IPS-18c (cell line): ENCODE data around the gene EFHC1.

Experiments used
- H3K4me3 ChIP-seq: 2 replicates; pipeline ENCODE4 v1.7.0; 2013; ENCODE audit warnings: low read depth, mild to moderate bottlenecking, low read length, moderate library complexity; ENCODE audit not compliant: insufficient read depth
- H3K9me3 ChIP-seq: one replicate; pipeline ENCODE4 v1.6.1; 2013; ENCODE audit warnings: mild to moderate bottlenecking, low read length, moderate library complexity; ENCODE audit not compliant: control insufficient read depth, insufficient read depth

The EFHC1 gene

DNA sequence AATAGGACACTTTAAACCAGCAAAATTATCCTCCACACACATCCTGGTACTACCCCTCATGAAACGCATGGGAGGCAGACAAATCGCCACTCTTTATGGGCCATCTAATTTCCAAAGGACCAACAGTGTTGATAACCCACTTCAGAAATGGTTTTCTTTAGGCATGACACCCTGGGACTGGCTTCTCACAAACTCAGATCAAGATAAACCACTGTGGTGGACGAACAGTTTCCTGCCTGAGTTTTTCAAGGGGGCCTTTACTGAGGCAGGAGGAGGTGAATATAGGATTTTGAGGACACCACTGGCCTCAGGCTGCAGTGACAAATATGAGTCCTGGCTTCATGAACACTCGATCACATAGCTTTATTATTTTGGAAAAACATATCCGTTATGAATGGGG lies 130.7 kb downstream of the EFHC1 start:
- Histone ChIP-seq H3K4me3 (no peak overlapping the region; the same call in 1 of the 2 replicates), H3K9me3 (no peaks in the 10 kb centered on the region)

DNA sequence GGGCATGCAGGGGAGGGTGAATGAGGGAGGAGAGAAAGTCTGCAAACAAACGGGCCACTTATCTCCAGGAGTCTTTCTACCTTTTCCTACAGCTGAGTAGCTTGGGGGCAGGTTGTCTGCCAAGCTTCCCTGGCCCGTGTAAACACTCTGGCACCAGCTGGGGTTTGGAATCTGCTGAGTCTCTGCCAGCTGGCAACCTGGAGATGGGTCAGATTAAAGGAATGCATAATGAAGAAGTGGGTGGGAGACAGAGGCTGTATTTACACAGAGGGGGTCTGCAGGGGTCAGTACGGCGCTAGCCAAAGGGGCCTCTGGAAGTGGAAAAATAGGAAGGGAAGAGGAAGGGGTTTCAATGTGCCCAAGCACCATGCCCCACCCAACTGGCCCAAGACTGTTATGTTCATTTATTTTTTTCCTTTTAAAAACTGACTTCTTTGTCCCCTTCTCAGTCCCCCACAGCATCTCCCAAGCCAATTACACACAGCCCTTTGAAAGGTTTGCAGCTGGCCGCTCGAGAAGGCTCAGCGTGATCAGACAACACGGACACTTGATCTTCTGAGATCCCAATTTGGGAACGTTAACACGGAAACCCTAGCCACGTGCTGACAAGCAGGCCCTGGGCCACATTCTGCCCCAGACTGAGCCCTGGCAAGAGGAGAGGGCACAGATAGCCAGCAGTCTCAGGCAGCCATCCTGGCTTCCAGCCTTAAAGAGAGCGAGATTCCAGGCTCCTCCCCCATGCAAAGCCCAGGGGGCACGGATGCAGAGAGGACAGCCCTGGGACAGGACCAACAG lies 131.5 kb downstream of the EFHC1 start:
- Histone ChIP-seq H3K4me3 (no peak overlapping the region), H3K9me3 (no peaks in the 10 kb centered on the region)

DNA sequence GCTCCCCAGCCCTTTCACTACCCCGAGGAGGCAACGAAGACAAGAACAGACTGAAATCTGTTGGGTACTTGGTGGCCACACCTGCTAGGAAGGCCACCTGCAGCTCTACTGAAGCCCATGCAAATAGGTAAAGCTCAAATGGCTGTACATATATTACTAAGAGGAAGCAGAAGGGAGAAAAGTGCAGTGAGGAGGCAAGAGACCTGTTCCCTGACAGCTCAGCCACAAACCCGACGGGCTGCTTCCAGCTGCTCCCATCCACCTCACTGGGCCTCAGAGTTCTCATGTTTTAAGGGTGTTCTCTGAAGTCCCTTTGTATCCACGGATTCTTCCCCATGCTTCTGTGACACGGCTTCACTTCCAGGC lies 132.1 kb downstream of the EFHC1 start:
- no peaks in the 10 kb centered on the region for H3K9me3 ChIP-seq
- no peak overlapping the region for H3K4me3 ChIP-seq

DNA sequence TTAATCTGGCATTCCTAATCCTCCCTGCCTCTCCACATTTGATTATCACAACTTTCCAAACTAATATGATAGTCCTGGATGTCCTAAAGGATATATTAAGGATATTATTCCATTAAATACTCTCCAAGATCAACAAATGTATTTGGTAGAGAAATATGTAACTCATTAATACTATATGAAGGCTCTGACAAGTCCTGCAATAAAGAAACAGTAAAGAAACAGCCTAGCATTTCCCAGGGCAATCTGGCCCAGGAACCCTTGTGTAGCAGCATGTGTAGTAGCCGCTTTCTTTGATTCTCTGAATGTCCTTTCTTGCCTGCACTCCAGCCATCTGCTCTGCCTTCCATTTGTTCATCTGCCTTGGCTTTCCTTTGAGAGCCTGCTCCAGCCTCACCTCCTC lies 133.0 kb downstream of the EFHC1 start:
- H3K9me3 ChIP-seq: no peaks in the 10 kb centered on the region
- no peak overlapping the region for H3K4me3 ChIP-seq

DNA sequence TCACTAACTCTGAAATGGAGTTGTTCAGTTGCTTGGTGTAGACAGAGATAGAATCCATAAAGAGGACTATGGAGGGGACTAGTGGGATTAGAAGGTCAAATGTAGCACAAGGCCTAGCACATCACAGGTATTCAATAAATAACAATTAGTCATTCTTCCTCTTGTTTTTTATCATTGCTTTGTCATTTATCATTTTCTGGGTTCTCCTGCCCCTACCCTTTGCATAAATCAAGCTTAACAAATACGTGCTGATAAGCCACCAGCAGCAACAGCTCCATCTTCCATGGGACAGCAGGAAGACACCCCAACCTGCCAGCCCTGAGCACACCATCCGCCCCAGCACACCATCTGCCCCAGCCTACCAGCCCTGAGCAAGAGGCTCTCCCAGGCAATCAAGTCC lies 133.6 kb downstream of the EFHC1 start:
- H3K9me3 ChIP-seq: no peaks in the 10 kb centered on the region
- H3K4me3 ChIP-seq: no peak overlapping the region

DNA sequence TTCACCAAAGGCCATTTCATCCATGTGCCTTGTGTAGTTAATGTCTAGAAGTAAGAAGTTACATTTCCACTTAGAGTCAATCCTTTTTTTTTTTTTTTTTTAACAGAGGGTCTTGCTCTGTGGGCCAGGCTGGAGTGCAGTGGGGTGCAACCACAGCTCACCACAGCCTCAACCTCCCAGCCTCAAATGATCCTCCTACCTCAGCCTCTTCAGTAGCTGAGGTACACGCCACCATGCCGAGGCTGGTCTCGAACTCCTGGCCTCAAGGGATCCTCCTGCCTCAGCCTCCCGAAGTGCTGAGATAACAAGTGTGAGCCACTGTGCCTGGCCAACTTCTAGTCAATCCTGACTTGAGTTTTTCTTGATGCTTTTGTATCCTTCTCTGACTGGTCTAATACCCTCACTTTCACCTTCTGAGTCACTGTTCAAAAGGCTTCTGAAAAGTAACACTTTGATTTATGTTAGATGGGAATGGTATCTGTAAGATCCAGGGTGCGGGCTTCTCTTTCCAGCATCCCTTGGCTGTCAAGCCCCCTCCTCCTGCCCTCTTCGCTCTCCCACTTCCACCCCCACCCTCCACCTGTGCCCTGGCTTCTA lies 134.6 kb downstream of the EFHC1 start:
- Histone ChIP-seq H3K9me3 (no peaks in the 10 kb centered on the region), H3K4me3 (no peak overlapping the region)

DNA sequence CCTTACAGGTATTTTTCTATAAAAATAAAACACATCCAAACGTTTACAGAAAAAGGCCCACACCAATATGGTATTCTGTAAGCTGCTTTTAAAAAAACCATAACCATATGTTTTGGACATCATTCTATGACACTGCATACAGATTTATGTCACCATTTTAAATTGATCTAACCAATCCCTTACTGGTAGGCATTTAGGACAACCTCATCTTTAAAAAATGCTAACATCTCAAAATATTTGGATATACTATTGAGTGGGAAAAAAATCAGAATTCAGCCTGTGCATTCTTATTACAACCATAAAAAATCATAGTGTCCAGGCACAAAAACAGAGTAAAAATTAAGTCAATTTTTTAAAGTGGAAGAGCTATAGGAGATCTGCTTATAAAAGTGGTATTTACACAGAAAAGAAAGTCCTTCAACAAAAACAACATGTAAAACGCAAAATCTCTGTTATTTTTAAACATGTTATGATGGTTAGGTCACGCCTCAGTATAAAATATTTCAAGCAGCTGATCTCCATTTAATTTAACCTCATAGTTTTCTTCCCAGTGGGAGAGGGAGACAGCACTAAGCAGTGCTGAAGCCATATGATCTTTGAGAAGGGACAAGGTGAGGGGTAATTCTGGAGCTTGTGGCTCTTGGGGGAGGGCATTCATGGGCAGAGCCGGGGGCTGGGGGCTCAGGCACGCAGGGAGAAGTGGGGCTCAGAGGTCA lies 135.5 kb downstream of the EFHC1 start:
- Histone ChIP-seq H3K4me3 (no peak overlapping the region), H3K9me3 (no peaks in the 10 kb centered on the region)

DNA sequence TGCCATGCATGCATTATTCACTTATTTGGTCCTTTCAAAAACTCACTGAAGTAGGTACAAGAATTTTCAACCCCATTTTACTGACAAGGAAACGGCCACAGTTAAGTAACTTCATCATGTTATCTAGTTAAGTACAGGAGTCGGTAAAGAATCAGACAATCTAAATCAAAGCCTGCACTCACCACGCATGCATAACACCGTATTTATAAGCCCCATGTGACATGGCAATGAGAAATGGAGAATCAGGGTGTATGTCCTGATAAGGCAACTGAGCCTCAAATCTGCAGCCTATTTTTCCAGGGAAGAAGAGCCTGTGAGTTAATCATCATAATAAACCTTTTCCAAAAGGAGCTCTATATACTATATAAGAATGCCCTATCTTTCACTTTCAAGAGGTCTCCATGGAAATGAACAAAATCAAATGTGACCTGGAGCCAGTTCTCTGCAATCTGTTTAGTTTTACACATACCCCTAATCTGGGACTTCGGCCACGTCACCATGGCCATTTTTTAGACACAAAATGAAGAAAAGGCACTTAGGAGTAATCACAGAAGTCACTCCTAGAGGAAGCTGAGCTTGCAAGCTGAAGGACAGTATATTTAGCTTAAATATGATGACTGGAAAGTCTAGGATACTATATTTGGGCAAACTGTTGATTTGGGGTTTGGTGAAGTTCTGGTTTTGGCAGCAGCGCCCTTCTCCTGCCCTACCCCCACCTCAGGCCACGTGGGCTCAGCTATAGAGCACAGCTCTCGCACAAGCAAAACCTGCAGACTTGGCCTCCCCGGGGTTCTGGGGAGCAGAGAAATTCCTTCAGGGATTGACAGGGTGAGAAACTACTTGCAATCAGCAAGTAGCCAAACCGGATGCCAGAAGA lies 137.5 kb downstream of the EFHC1 start:
- no peak overlapping the region for H3K4me3 ChIP-seq

DNA sequence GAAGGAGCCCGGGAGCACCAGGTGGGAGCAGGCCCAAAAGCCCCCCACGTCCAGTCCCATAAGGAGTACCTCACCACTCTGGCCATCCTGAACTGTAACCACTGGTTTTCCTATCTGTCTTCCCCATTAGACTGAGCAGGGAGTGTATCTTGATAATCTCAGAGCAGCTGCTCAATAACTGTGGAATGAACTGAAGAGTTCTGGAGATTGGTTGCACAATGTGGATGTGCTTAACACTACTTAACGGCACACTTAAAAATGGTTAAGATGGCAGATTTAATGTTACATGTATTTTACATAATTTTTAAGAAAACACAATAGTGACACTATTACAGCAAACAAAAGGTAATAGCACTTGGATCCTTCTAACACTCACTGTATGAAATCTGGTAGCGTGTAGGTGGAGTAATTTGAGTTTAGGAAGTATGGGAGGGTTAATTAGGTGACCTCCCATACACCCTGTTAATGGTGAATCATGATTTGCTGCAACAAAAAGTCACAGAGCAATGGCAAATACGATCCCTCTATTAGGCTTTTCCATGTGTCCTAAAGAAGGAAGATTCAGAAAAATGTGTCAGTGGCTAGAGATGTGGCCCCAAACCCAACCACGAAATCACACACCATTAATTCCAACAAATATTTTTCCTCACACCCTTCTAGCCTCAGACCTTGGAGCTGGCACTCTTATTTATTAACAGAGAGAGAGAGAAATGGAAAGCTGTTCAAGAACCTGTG lies 138.3 kb downstream of the EFHC1 start:
- Histone ChIP-seq H3K9me3 (no peaks in the 10 kb centered on the region), H3K4me3 (no peak overlapping the region)

More for the DNA sequence above, 137.5 kb downstream of the EFHC1 start:
- no peaks in the 10 kb centered on the region for H3K9me3 ChIP-seq

DNA sequence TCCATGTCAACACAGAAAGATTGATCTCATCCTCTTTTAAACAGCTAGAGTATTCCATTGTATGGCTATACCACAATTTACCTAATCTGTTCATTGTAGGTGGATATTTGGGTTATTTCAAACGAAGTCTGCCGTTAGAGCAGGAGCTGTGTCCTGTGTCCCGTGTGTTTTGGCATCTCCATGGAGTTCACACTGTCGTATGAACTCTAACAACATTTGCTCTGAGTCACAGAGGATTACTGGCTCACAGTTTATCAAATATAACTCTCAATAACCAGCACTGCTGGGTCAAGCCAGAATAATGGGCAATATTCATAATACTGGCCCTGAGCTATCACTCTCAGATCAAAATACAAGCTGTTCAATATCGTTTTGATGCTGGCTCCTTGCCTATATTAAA lies 140.3 kb downstream of the EFHC1 start:
- Histone ChIP-seq H3K4me3 (no peak overlapping the region), H3K9me3 (no peaks in the 10 kb centered on the region)

DNA sequence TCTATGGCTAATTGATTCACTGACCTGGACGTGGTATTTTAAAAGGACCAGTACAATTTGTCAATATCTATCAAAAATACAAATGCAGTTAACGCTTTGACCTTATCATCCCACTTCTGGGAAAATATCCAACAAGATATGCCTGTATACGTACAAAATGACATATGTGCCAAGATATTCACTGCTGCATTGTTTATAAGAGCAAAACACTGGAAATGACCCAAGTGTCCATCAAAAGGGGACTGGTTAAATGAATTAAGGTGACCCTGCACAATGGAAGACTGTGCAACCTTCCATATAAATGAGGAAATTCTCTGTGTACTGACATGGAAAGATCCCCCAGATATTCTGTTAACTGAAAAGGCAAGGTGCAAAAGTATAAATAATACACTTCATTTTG lies 142.8 kb downstream of the EFHC1 start:
- no peak overlapping the region for H3K4me3 ChIP-seq
- H3K9me3 ChIP-seq: peaks cover 2% of the 10 kb centered on the region

DNA sequence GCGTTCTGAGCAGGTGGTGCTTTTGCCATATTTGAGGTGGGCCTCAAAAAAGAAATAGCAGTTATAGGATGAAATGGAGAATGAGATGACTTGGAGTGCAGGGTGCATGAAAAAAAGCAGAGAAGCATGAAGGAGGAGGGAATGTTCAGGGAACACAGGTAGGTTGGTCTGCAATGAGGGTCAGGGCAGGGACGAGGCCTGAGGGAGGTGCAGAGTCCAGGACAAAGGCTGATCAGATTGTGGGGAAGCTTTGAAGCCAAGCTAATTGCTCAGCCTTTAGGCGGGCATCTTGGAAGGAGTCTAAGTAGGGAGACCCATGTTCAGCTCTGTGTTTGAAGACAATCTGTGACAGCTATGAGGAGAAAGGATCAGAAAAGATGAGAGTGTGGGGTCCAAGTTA lies 144.7 kb downstream of the EFHC1 start:
- peaks cover 2% of the 10 kb centered on the region for H3K9me3 ChIP-seq
- no peak overlapping the region for H3K4me3 ChIP-seq

DNA sequence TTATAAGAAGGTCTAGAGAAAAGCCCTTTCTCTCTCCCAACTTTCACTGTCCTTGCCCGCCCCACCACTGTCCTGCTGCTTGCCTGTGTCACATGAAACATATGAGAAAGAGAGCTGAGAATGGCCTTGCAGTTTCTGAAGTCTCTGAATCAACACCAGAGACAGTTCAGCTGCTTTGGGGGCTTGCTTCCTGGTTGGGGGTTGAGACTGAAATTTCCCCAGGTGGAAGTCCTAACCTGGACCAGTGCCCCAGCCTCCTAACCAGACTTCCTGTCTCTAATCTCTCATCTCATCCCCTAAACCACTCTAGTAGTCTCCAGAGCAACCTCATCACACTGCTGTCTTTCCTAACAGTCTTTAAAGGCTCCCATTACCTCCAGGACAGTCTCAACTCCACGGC lies 146.1 kb downstream of the EFHC1 start:
- no peak overlapping the region for H3K4me3 ChIP-seq

DNA sequence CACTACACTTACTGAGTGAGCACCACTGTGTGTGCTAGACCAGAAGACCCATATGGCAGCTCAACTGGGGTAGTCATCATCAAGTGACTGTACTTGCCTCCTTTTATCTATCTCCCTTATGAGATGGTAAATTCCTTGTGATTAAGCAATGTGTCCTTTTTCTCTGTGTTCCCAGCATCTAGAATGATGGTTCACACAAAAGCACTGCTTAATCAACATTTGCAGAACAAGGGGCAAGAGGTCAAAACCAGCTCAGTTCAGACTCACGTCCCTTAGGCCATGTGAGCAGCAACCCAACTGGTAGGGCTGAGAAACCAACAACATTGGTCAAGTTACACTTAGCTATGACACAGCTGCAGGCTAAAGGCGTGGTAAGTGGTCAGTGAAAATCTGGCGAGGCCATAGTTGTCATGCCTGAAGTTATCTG lies 146.7 kb downstream of the EFHC1 start:
- H3K4me3 ChIP-seq: no peak overlapping the region
- peaks cover 2% of the 10 kb centered on the region for H3K9me3 ChIP-seq

More for the DNA sequence above, 146.1 kb downstream of the EFHC1 start:
- H3K9me3 ChIP-seq: peaks cover 2% of the 10 kb centered on the region

DNA sequence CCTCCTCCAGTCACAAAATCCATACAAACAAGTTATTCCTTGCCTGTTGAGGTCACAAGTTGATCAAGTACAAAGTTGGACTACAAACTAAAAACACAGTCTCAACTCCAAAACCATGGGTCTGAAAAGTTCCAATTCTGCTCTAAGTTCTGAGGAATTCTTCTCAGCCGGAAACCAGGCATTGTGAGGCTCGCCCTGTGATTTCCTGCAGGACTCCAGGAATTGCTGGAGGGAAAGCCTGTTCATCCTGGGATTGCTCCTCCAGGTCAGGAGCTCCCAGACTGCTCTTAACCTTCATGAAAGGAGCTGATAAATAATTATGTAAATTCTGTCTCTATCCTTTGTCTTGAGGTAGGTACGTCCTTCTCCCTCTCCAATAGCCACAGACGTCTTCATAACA lies 148.2 kb downstream of the EFHC1 start:
- Histone ChIP-seq H3K4me3 (no peak overlapping the region), H3K9me3 (peaks cover 2% of the 10 kb centered on the region)

DNA sequence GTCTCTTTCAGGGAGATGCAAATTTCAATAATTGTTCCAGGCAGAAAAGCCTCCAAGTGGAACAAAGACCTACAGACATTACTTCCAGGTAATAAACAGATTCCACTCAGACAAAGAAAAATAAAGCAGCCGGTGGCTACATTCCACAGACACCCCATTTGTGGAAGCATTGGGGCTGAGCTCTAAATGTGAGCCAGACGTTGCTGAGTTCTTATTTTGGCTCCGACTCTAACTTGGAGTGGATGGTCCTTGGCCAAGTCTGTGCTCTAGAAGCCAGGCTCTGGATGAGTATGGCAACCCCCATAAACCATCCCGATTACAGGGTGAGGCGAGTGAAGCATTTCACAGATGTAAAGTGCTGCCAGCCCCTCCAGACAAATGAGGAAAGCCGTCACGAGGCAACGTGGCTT lies 150.2 kb downstream of the EFHC1 start:
- Histone ChIP-seq H3K9me3 (peaks cover 2% of the 10 kb centered on the region), H3K4me3 (no peak overlapping the region)
